Kidney (tissue), 14 donors: ENCODE measurements around the gene SP140L. TPM values are rescaled to one million over a fixed set of nuclear protein-coding genes. Genes with fewer than 3 reads are reported as not detected.

Source experiments
- DNase-seq, 5 donors: peaks; one replicate each; pipeline ENCODE4 v3.0.0-alpha.2; 2013 to 2020
- FAIRE-seq: peaks from 2 replicates; lab custom pipeline; 2012; peaks lifted over from hg19 to GRCh38; lab: Jason Lieb, UNC
- H3K27ac ChIP-seq, 2 donors: one replicate each; pipeline ENCODE4 v1.7.0; 2013; ENCODE audit warnings: low read depth in 2 of 2, low read length in 2 of 2, inconsistent platforms in 1 of 2
- H3K27me3 ChIP-seq: one replicate; pipeline ENCODE4 v1.7.1; 2013; ENCODE audit warnings: low read length, inconsistent platforms; ENCODE audit not compliant: control insufficient read depth, insufficient read depth
- H3K36me3 ChIP-seq, 3 donors: one replicate each; pipeline versions ENCODE4 v1.7.0 to v1.7.1; 2013; ENCODE audit warnings: low read length in 3 of 3, control low read depth in 1 of 3, inconsistent platforms in 1 of 3; ENCODE audit not compliant: insufficient read depth in 3 of 3, control insufficient read depth in 2 of 3
- H3K4me1 ChIP-seq, 3 donors: one replicate each; pipeline versions ENCODE4 v1.7.0 to v1.7.1; 2013; ENCODE audit warnings: low read length in 3 of 3, inconsistent platforms in 1 of 3, low read depth in 1 of 3; ENCODE audit not compliant: control insufficient read depth in 2 of 3, insufficient read depth in 2 of 3
- H3K4me3 ChIP-seq, 3 donors: one replicate each; pipeline versions ENCODE4 v1.7.0 to v1.8.1; 2013; ENCODE audit warnings: low read length in 3 of 3, control low read depth in 1 of 3, inconsistent platforms in 1 of 3
- H3K9ac ChIP-seq, 3 donors: one replicate each; pipeline versions ENCODE4 v1.7.0 to v1.7.1; 2013; ENCODE audit warnings: low read length in 3 of 3, control low read depth in 1 of 3, inconsistent platforms in 1 of 3
- H3K9me3 ChIP-seq, 3 donors: one replicate each; pipeline versions ENCODE4 v1.7.0 to v1.7.1; 2013; ENCODE audit warnings: low read length in 3 of 3, control low read depth in 1 of 3, inconsistent platforms in 1 of 3; ENCODE audit not compliant: control insufficient read depth in 2 of 3, insufficient read depth in 1 of 3
- intact Hi-C: fragments of 100-400 bp; cut with DNase I; formaldehyde crosslinking; loops from one replicate; pipeline ENCODE4 v1.11.1; 2022
- polyA plus RNA-seq: library from polyadenylated mRNA; stranded (reverse); fragments of 350-450 nt; fragmentation: Illumina TruSeq; extraction: RNeasy Lipid Tissue Mini Kit (QIAGEN cat#74804); gene quantifications from one replicate; pipeline ENCODE4 v1.2.3, GENCODE V29; 2014; ENCODE audit warnings: low read depth, low replicate concordance; ENCODE audit not compliant: insufficient read depth
- total RNA-seq: library from RNA; stranded (reverse); fragmentation: NEBNext Ultra II Directional; extraction: Animal tissue kit (Norgen Biotek cat#: 25700); gene quantifications from one replicate; pipeline ENCODE4 v1.2.1, GENCODE V29; 2021
- TF ChIP-seq, protein P1 (sequence below): IDR thresholded peaks from 3 replicates; pipeline ENCODE4 v1.5.1; 2012; ENCODE audit warnings: mild to moderate bottlenecking, moderate library complexity, borderline replicate concordance; ENCODE audit not compliant: insufficient read depth; ENCODE audit errors: extremely low read depth
- donor health status: control.
- donor health status: control.
- donor health status: control.
- donor health status: control.
- donor health status: control.
- donor health status: DM: yes; HTN: yes; CAD: no.
- donor health status: Normal renal cell carcinoma (clear cell type).

SP140L gene
- total and polyA plus RNA-seq, 2 donors from 2014 or later: 4.6 to 23.8 TPM

- DNase-seq (no peak), FAIRE-seq (no peak)
- Histone ChIP-seq H3K4me1 (no peaks in the 10 kb centered on the region), H3K9me3 (no peaks in the 10 kb centered on the region), H3K27ac (no peak overlapping the region), H3K27me3 (no peaks in the 10 kb centered on the region), H3K36me3 (peaks cover 0 to 28% (median 18%) of the 10 kb centered on the region in 3 donors), H3K4me3 (no peak overlapping the region), H3K9ac (no peak overlapping the region)
- intact Hi-C loops: no loop called here
- TF ChIP-seq, protein P1, sequence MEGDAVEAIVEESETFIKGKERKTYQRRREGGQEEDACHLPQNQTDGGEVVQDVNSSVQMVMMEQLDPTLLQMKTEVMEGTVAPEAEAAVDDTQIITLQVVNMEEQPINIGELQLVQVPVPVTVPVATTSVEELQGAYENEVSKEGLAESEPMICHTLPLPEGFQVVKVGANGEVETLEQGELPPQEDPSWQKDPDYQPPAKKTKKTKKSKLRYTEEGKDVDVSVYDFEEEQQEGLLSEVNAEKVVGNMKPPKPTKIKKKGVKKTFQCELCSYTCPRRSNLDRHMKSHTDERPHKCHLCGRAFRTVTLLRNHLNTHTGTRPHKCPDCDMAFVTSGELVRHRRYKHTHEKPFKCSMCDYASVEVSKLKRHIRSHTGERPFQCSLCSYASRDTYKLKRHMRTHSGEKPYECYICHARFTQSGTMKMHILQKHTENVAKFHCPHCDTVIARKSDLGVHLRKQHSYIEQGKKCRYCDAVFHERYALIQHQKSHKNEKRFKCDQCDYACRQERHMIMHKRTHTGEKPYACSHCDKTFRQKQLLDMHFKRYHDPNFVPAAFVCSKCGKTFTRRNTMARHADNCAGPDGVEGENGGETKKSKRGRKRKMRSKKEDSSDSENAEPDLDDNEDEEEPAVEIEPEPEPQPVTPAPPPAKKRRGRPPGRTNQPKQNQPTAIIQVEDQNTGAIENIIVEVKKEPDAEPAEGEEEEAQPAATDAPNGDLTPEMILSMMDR: no peak
Observed at GRCh38 chr2:230449901-230450467, 123.0 kb downstream of the SP140L start.

DNA sequence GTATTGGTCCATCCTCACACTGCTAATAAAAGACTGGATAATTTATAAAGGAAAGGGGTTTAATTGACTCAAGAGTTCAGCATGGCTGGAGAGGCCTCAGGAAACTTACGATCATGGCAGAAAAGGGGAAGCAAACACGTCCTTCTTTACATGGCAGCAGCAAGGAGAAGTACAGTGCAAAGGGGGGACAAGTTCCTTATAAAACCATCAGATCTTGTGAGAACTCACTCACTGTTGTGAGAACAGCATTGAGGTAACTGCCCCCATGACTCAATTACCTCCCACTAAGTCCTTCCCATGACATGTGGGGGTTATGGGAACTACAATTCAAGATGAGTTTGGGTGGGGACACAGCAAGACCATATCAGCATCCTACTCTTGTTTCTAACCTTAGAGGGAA is 126.0 kb downstream of the SP140L start:
- Histone ChIP-seq H3K9me3 (no peaks in the 10 kb centered on the region), H3K4me1 (peaks cover 0 to 2% (median 0%) of the 10 kb centered on the region in 3 donors), H3K4me3 (no peak overlapping the region), H3K36me3 (peaks cover 0 to 21% (median 16%) of the 10 kb centered on the region in 3 donors), H3K27me3 (no peaks in the 10 kb centered on the region), H3K27ac (no peak overlapping the region), H3K9ac (no peak overlapping the region)
- DNase-seq (no peak), FAIRE-seq (no peak)
- intact Hi-C loops: no loop called here
- TF ChIP-seq, protein P1: no peak

Other genes starting within 250 kb of the SP140L start
- 28.3 TPM for gene SP110, start 107.2 kb upstream of the SP140L start, total RNA-seq
- gene SP110, start 107.2 kb upstream of the SP140L start, polyA plus RNA-seq: 12.7 TPM
- gene SP140, start 101.5 kb upstream of the SP140L start, total RNA-seq: 7.3 TPM
- 0.52 TPM for gene SP140, start 101.5 kb upstream of the SP140L start, polyA plus RNA-seq
- 118 TPM for gene SP100, start 89.0 kb downstream of the SP140L start, total RNA-seq
- 35.7 TPM for gene SP100, start 89.0 kb downstream of the SP140L start, polyA plus RNA-seq